Tibial nerve (tissue), 4 donors: ENCODE data around the gene APCDD1. TPM values are rescaled to one million over a fixed set of nuclear protein-coding genes. Genes with fewer than 3 reads are reported as not detected.

Source experiments
- DNase-seq, 2 donors: peaks; one replicate each; pipeline ENCODE4 v3.0.0-alpha.2; 2019; ENCODE audit warnings: low spot score in 2 of 2
- H3K27ac ChIP-seq, 4 donors: fragments of 200-600 bp; sonication (generic) in 3 of 4; one replicate each; pipeline ENCODE4 v1.5.1; 2017 to 2019; ENCODE audit warnings: mild to moderate bottlenecking in 1 of 4
- H3K27me3 ChIP-seq, 2 donors: fragments of 200-600 bp; sonication (generic) in 1 of 2; one replicate each; pipeline versions ENCODE4 v1.5.1 to v1.6.0; 2017 to 2019
- H3K36me3 ChIP-seq, 3 donors: fragments of 200-600 bp; sonication (generic); one replicate each; pipeline ENCODE4 v1.5.1; 2018 to 2019
- H3K4me1 ChIP-seq, 4 donors: fragments of 200-600 bp; sonication (generic) in 3 of 4; one replicate each; pipeline ENCODE4 v1.5.1; 2017 to 2019
- H3K4me3 ChIP-seq, 4 donors: fragments of 200-600 bp; sonication (generic) in 3 of 4; one replicate each; pipeline ENCODE4 v1.5.1; 2017 to 2019; ENCODE audit warnings: mild to moderate bottlenecking in 1 of 4, moderate library complexity in 1 of 4
- H3K9me3 ChIP-seq, 4 donors: fragments of 200-600 bp; sonication (generic) in 3 of 4; one replicate each; pipeline ENCODE4 v1.5.1; 2017 to 2019
- EP300 ChIP-seq, 2 donors: sonication (generic); formaldehyde crosslinking; IDR thresholded peaks; one replicate each; pipeline ENCODE4 v1.6.1; 2017; ENCODE audit warnings: antibody characterized with exemption in 2 of 2, mild to moderate bottlenecking in 1 of 2
- POLR2A ChIP-seq, 2 donors: fragments of 450-650 bp; IDR thresholded peaks; one replicate each; pipeline ENCODE4 v1.6.1; 2017; ENCODE audit warnings: antibody characterized with exemption in 2 of 2, mild to moderate bottlenecking in 2 of 2, moderate library complexity in 2 of 2
- WGBS, 2 donors: methylation state at CpG; one replicate each; pipeline ENCODE4 v1.1.5; 2018; 5-methylcytosine and 5-hydroxymethylcytosine counted together
- total RNA-seq, 4 donors: library from RNA; depleted of rRNA; stranded (reverse); fragments of >200 nt; gene quantifications; one replicate each; pipeline ENCODE4 v1.1.0, GENCODE V29; 2016
- TF ChIP-seq, protein P1 (sequence below), 5 experiments: fragments of 200-600 bp in 3 of 5; fragments of 450-650 bp in 2 of 5; sonication (generic) in 3 of 5; IDR thresholded peaks; one replicate each; pipeline ENCODE4 v1.5.1; 2016 to 2019; ENCODE audit warnings: antibody characterized with exemption in 5 of 5, mild to moderate bottlenecking in 3 of 5, moderate library complexity in 2 of 5

APCDD1 gene
- total RNA-seq, 4 donors from 2014 or later: 46.2 to 154 (median 101) TPM

DNA sequence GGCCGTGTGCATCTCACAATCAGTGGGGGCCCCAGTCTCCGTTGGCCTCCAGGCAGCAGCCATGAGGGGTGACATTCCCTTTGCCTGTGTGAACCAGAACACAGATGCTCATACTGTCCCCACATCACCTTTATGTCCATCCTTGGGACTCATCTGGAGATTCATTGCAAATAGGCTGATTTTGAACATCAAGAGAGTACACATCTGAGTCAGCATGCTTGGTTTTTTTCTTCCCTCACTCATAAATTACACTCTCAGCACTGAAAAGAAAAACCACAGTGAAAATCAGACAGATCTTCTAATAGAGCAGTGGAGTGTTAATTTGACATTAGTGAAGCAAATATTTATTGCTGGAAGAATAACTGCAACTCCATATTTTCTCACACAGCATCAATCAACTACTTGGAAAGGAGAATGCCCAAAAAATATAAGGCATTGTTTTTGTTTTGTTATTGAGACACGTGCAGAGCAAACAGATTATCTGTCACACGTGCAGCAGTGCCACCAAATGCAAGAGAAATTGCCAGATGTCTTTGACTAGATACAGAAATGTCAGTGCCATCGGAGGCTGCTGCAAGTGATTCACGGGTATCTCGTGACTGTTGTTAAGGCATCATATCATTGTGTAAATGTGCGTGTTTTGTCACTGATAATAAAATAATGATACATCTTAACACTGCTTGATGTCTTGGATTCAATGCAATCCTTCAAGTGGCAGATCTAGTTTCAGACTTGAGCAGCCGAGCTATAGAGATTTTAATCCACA lies 10.9 kb downstream of the APCDD1 start:
- H3K27me3 ChIP-seq: no peaks in the 10 kb centered on the region
- H3K9me3 ChIP-seq: no peaks in the 10 kb centered on the region
- no peak overlapping the region for H3K27ac ChIP-seq
- peaks cover 0 to 25% (median 0%) of the 10 kb centered on the region in 3 donors for H3K36me3 ChIP-seq
- no peak for TF ChIP-seq POLR2A (IDR thresholded peaks at IDR 0.05)
- TF ChIP-seq, protein P1, sequence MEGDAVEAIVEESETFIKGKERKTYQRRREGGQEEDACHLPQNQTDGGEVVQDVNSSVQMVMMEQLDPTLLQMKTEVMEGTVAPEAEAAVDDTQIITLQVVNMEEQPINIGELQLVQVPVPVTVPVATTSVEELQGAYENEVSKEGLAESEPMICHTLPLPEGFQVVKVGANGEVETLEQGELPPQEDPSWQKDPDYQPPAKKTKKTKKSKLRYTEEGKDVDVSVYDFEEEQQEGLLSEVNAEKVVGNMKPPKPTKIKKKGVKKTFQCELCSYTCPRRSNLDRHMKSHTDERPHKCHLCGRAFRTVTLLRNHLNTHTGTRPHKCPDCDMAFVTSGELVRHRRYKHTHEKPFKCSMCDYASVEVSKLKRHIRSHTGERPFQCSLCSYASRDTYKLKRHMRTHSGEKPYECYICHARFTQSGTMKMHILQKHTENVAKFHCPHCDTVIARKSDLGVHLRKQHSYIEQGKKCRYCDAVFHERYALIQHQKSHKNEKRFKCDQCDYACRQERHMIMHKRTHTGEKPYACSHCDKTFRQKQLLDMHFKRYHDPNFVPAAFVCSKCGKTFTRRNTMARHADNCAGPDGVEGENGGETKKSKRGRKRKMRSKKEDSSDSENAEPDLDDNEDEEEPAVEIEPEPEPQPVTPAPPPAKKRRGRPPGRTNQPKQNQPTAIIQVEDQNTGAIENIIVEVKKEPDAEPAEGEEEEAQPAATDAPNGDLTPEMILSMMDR (IDR thresholded peaks at IDR 0.05): no peak
- no peak for TF ChIP-seq EP300 (IDR thresholded peaks at IDR 0.05)
- H3K4me3 ChIP-seq: no peak overlapping the region
- DNase-seq: no peak
- 83 to 85% methylated on average over 9 of the region's 9 CpGs for WGBS, 2 donors
- peaks cover 0 to 18% (median 0%) of the 10 kb centered on the region in 4 donors for H3K4me1 ChIP-seq

DNA sequence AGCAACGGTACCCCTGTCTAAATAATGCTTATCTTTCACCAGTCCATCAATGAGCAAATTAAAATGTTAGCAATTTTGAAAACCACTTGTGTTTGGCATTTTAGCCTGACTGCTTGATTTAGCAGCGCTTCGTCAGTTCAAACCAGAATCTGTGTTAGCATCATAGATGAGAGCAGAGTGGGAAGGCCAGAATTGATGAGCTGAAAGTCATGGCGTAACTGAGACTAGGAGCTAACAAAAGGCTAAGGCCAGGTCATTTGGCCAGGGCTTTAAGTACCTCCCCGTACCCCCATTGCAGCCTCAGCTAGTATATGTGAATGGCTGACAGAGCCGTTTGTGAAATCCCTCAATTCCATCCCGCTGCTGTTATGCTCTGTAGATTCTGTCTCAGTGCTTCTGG lies 16.0 kb downstream of the APCDD1 start:
- WGBS, 2 donors: 70 to 81% methylated on average over 7 of the region's 7 CpGs
- DNase-seq: no peak
- no peak for TF ChIP-seq EP300 (IDR thresholded peaks at IDR 0.05)
- no peak for TF ChIP-seq POLR2A (IDR thresholded peaks at IDR 0.05)
- no peak overlapping the region for H3K4me3 ChIP-seq
- no peaks in the 10 kb centered on the region for H3K9me3 ChIP-seq
- peaks cover 0 to 71% (median 0%) of the 10 kb centered on the region in 3 donors for H3K36me3 ChIP-seq
- H3K4me1 ChIP-seq: peaks cover 0 to 13% (median 0%) of the 10 kb centered on the region in 4 donors
- H3K27me3 ChIP-seq: no peaks in the 10 kb centered on the region
- H3K27ac ChIP-seq: no peak overlapping the region

GRCh38 chr18:10471574-10471973 lies 17.1 kb downstream of the APCDD1 start:
- H3K4me1 ChIP-seq: peaks cover 0 to 18% (median 7%) of the 10 kb centered on the region in 4 donors
- no peak for TF ChIP-seq POLR2A (IDR thresholded peaks at IDR 0.05)
- TF ChIP-seq EP300 (IDR thresholded peaks at IDR 0.05): no peak
- TF ChIP-seq, protein P1 (IDR thresholded peaks at IDR 0.05): no peak
- H3K36me3 ChIP-seq: peaks cover 0 to 74% (median 0%) of the 10 kb centered on the region in 3 donors
- H3K27me3 ChIP-seq: no peaks in the 10 kb centered on the region
- H3K27ac ChIP-seq: no peak overlapping the region
- 79 to 95% methylated on average over 16 to 22 of the region's 22 CpGs for WGBS, 2 donors
- H3K9me3 ChIP-seq: no peaks in the 10 kb centered on the region
- DNase-seq: no peak
- no peak overlapping the region for H3K4me3 ChIP-seq

- H3K36me3 ChIP-seq: peaks cover 0 to 81% (median 0%) of the 10 kb centered on the region in 3 donors
- H3K4me3 ChIP-seq: no peak overlapping the region
- TF ChIP-seq EP300 (IDR thresholded peaks at IDR 0.05): no peak
- no peak for TF ChIP-seq POLR2A (IDR thresholded peaks at IDR 0.05)
- TF ChIP-seq, protein P1 (IDR thresholded peaks at IDR 0.05): no peak
- H3K27me3 ChIP-seq: no peaks in the 10 kb centered on the region
- H3K27ac ChIP-seq: no peak overlapping the region
- peaks cover 0 to 32% (median 16%) of the 10 kb centered on the region in 4 donors for H3K4me1 ChIP-seq
- DNase-seq: no peak
- WGBS, 2 donors: 73 to 76% methylated on average over 5 of the region's 5 CpGs
- H3K9me3 ChIP-seq: no peaks in the 10 kb centered on the region
These were observed 18.7 kb downstream of the APCDD1 start for GRCh38 chr18:10473132-10473531.

GRCh38 chr18:10474309-10474708 lies 19.9 kb downstream of the APCDD1 start:
- H3K27me3 ChIP-seq: no peaks in the 10 kb centered on the region
- H3K36me3 ChIP-seq: peaks cover 0 to 83% (median 0%) of the 10 kb centered on the region in 3 donors
- no peak for DNase-seq
- 96 to 97% methylated on average over 17 of the region's 17 CpGs for WGBS, 2 donors
- H3K4me3 ChIP-seq: no peak overlapping the region
- H3K27ac ChIP-seq: no peak overlapping the region
- TF ChIP-seq EP300 (IDR thresholded peaks at IDR 0.05) (no peak), POLR2A (IDR thresholded peaks at IDR 0.05) (no peak)
- TF ChIP-seq, protein P1 (IDR thresholded peaks at IDR 0.05): no peak
- H3K9me3 ChIP-seq: no peaks in the 10 kb centered on the region
- peaks cover 0 to 32% (median 16%) of the 10 kb centered on the region in 4 donors for H3K4me1 ChIP-seq
